ENCODE measurements around the gene DISC1.
A peak's percentile ranks its signal among the peaks of the same experiment; 100 is the strongest.

Gene DISC1

GRCh38 chr1:231971397-231972110 lies 345.0 kb downstream of the DISC1 start:
- no peak for TF ChIP-seq CTCF (IDR thresholded peaks at IDR 0.05; ENCODE audit: low read length, missing control alignments)
- DNase-seq (ENCODE audit: low read depth), result peak; percentile 77
- H3K4me3 ChIP-seq (replicated peaks; ENCODE audit: low read depth, low read length), result peak overlapping the region; percentile 33

- no peak for TF ChIP-seq CTCF (IDR thresholded peaks at IDR 0.05; ENCODE audit: low read length, missing control alignments)
- no peak for DNase-seq (ENCODE audit: low read depth)
- H3K4me3 ChIP-seq (replicated peaks; ENCODE audit: low read depth, low read length), result peak overlapping the region; percentile 33
Observed at GRCh38 chr1:231972111-231972445, 345.5 kb downstream of the DISC1 start.

- DNase-seq (ENCODE audit: low read depth), result no peak
- no peak for TF ChIP-seq CTCF (IDR thresholded peaks at IDR 0.05; ENCODE audit: low read length, missing control alignments)
- H3K4me3 ChIP-seq (replicated peaks; ENCODE audit: low read depth, low read length), result no peak overlapping the region
Observed at GRCh38 chr1:231973830-231974229, 347.2 kb downstream of the DISC1 start.

GRCh38 chr1:231976231-231976630 lies 349.6 kb downstream of the DISC1 start:
- no peak for DNase-seq (ENCODE audit: low read depth)
- no peak overlapping the region for H3K4me3 ChIP-seq (replicated peaks; ENCODE audit: low read depth, low read length)
- TF ChIP-seq CTCF (IDR thresholded peaks at IDR 0.05; ENCODE audit: low read length, missing control alignments), result no peak

GRCh38 chr1:231981675-231982074 lies 355.1 kb downstream of the DISC1 start:
- no peak for TF ChIP-seq CTCF (IDR thresholded peaks at IDR 0.05; ENCODE audit: low read length, missing control alignments)
- DNase-seq (ENCODE audit: low read depth), result no peak
- H3K4me3 ChIP-seq (replicated peaks; ENCODE audit: low read depth, low read length), result no peak overlapping the region

GRCh38 chr1:231982871-231983587 lies 356.4 kb downstream of the DISC1 start:
- no peak overlapping the region for H3K4me3 ChIP-seq (replicated peaks; ENCODE audit: low read depth, low read length)
- DNase-seq (ENCODE audit: low read depth), result no peak
- no peak for TF ChIP-seq CTCF (IDR thresholded peaks at IDR 0.05; ENCODE audit: low read length, missing control alignments)
